WI38 (cell line): ENCODE measurements around the gene AQP9.

Experiments used
- H3K4me3 ChIP-seq: 2 replicates; pipeline ENCODE4 v1.5.1; 2011; ENCODE audit warnings: low read depth, mild to moderate bottlenecking, control low read depth, low read length
- TF ChIP-seq, protein P1 (sequence below): IDR thresholded peaks from 2 replicates; pipeline ENCODE4 v1.5.1; 2012; ENCODE audit warnings: low read depth, mild to moderate bottlenecking, control low read depth, low read length

AQP9 gene

DNA sequence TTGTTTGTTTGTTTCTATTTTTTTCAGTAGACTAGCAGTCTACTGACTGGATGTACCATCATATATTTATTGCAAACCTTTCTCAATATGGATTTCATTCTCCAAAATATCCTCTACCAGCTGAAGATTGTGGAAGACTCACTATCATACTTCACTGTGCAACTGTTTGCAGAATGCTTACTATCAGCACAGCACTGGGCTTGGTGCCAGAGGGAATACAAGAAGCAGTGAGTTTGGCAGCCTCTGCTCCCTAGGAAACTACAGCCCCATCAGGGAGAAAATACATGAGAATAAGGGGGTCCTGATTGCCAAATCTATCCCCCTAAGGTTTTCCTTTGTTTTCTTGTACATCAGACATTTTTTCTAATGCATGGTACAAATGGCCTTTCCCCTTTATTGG, 27.5 kb downstream of the AQP9 start:
- H3K4me3 ChIP-seq, result no peak overlapping the region
- TF ChIP-seq, protein P1, sequence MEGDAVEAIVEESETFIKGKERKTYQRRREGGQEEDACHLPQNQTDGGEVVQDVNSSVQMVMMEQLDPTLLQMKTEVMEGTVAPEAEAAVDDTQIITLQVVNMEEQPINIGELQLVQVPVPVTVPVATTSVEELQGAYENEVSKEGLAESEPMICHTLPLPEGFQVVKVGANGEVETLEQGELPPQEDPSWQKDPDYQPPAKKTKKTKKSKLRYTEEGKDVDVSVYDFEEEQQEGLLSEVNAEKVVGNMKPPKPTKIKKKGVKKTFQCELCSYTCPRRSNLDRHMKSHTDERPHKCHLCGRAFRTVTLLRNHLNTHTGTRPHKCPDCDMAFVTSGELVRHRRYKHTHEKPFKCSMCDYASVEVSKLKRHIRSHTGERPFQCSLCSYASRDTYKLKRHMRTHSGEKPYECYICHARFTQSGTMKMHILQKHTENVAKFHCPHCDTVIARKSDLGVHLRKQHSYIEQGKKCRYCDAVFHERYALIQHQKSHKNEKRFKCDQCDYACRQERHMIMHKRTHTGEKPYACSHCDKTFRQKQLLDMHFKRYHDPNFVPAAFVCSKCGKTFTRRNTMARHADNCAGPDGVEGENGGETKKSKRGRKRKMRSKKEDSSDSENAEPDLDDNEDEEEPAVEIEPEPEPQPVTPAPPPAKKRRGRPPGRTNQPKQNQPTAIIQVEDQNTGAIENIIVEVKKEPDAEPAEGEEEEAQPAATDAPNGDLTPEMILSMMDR, result no peak

DNA sequence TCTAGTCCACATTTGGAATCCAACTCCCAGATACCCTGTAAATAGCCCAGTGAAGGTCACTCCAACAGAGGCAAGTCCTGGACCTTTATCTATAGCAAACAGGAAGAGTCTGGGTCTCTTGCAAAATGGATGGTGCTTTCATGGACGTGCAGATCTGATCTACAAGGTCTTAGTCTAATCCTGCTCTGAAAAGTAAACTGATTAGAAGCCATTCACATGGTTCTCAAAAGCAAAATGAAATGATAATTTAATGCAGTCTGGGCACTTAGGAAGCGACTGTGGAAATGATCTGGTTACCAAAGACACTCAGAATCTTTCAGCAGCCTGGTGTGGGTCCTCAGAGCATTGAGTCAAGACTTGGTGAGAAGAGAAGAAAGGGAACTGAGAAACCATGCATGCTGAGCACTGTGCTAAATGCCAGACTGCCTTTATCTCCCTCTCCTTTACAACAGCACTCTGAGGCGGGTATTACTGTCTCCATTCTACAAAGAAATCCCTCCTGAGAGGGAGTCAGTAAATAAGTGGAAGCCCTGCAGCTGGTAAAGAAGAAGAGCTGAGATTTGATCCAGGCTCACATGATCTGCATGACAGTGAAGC, 29.0 kb downstream of the AQP9 start:
- no peak overlapping the region for H3K4me3 ChIP-seq
- TF ChIP-seq, protein P1, result no peak

DNA sequence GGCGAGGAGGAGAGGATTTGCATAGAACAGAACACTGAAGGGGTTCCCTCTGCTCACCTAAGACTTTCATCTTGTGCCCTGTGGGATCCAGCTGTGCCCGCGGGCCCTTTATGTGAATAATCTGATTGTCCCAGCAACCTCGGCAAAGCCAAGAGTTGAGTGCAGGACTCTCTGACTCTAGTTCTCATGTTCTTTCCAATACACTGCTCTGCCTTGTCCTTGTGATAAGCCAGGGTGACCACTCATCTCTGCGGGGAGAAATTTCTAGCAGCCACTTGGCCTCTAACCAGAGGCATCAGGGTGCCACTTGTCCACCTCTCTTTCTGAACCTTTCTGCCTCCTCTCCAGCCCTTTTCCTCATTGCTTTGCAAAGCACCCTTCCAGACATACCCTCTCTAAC, 31.8 kb downstream of the AQP9 start:
- TF ChIP-seq, protein P1, result no peak
- H3K4me3 ChIP-seq, result no peak overlapping the region

DNA sequence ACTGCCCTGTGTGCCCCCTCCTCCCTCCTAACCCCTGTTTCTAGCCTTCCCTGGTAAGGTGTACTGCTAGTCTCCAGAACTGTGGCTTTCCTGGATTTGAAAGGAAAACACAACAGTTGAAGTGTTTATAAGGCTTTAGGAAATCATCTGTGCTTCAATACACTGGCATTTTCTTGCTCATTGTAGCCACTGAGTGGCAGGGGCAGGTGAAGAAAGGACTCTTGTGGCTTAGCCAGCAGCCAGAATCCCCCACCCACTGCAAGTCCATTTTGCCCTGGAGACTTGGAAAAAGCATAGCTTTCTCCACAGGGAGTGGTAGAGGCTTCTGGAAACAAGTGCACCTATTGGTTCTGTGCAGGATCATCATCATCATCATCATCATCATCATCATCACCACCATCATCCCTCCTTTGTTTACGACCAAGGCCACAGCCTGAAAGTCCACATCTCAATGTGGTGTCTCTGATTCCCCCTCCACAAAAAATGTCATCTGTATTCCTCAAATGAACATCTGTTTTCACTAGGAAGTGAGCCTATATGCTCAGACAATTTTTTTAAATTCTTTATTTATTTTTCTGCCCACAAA, 33.4 kb downstream of the AQP9 start:
- no peak overlapping the region for H3K4me3 ChIP-seq
- TF ChIP-seq, protein P1, result no peak

DNA sequence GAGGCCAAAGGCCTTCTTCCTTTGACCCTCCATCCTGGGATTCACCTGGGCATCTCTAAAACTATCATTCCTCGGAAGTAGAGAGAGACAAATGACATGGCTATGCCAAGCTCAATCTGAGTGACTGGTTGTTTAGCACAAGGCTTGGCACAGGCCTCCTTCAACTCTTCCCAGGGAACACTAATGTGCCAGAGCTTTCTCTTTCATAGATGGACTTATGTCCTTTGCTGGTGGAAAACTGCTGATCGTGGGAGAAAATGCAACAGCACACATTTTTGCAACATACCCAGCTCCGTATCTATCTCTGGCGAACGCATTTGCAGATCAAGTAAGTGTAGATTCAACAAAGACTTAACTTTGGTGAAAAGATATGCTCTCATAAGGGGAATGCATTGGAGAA, 36.5 kb downstream of the AQP9 start:
- H3K4me3 ChIP-seq, result no peak overlapping the region
- TF ChIP-seq, protein P1, result no peak

DNA sequence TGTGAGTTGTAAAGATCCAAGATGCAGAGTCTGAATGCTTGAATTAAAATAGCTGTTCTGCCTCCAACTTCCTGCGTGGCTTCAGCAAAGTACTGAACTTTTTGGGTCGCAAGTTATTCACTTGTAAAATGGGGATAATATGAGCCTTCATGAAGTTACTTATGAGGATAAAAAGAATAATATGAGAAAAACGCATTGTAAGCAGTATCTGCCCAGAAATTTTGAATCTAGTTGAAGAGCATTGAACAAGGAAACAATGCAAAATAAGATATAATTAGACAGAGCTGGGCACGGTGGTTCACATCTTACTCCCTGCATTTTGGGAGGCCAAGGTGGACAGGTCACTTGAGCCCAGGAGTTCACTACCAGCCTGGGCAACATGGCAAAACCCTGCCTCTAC, 37.8 kb downstream of the AQP9 start:
- TF ChIP-seq, protein P1, result no peak
- no peak overlapping the region for H3K4me3 ChIP-seq

DNA sequence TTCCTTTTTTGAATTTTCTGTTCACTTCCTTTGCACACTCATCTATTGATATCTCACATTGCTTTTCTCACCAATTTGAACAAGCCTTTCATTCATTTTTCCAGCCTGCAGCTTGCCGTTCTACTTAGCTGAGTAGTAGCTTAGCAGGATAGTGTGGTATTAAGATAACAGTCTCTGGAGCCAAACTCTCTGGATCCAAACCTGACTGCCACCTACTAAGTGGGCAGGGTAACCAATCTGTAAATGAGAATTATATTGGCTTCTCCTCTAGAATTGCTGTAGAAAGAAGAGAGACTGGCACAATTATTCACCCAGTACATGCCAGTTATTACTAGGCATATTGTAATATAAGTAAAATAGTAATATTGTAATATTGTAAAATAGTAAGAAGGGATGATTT, 40.5 kb downstream of the AQP9 start:
- no peak overlapping the region for H3K4me3 ChIP-seq
- TF ChIP-seq, protein P1, result no peak
